Measurements from ENCODE around the gene ZNF667. TPM values are rescaled to one million over a fixed set of nuclear protein-coding genes. Genes with fewer than 3 reads are reported as not detected.

The ZNF667 gene
- polyA plus RNA-seq, 3 donors = 0.14 TPM; not detected in 2

- peaks cover 17% of the 10 kb centered on the region for H3K4me1 Mint-ChIP-seq
- Histone ChIP-seq H3K9me3 (replicated peaks in 1 of 2; ENCODE audit: control insufficient read depth in 1 of 2, insufficient read depth in 1 of 2, low read length in 2 of 2) (peaks cover 89 to 91% of the 10 kb centered on the region in 2 donors), H3K4me2 (replicated peaks; ENCODE audit: extremely low read depth, low read length, poor library complexity, severe bottlenecking) (no peak overlapping the region), H3K27ac (ENCODE audit: low read depth in 1 of 2, low read length in 2 of 2) (no peak overlapping the region), H3K9ac (ENCODE audit: insufficient read depth, low read length, poor library complexity, severe bottlenecking) (no peak overlapping the region), H3K4me3 (replicated peaks in 1 of 3; ENCODE audit: low read depth in 2 of 3, low read length in 3 of 3) (no peak overlapping the region), H3K4me1 (ENCODE audit: control insufficient read depth in 1 of 2, insufficient read depth in 2 of 2, low read length in 2 of 2) (peaks cover 11 to 17% of the 10 kb centered on the region in 2 donors), H2AFZ (ENCODE audit: insufficient read depth, low read depth, low read length, poor library complexity, severe bottlenecking) (no peak overlapping the region), H3K36me3 (replicated peaks in 1 of 2; ENCODE audit: control insufficient read depth in 1 of 2, insufficient read depth in 2 of 2, low read length in 2 of 2) (no peaks in the 10 kb centered on the region), H3K79me2 (ENCODE audit: insufficient read depth, low read length) (no peaks in the 10 kb centered on the region), H3K27me3 (ENCODE audit: control insufficient read depth in 2 of 2, insufficient read depth in 2 of 2, low read length in 2 of 2) (peaks cover 0 to 9% of the 10 kb centered on the region in 2 donors), H4K20me1 (ENCODE audit: insufficient read depth, low read length) (no peaks in the 10 kb centered on the region)
- no peak overlapping the region for H3K27ac Mint-ChIP-seq
- 97% methylated on average over 3 of the region's 3 CpGs for WGBS (ENCODE audit: insufficient coverage)
- H3K27me3 Mint-ChIP-seq (ENCODE audit: low read depth in 3 of 3) = peaks cover 15 to 23% (median 20%) of the 10 kb centered on the region in 3 donors
- H3K36me3 Mint-ChIP-seq = peaks cover 3 to 4% of the 10 kb centered on the region in 2 donors
- peaks cover 69 to 96% (median 90%) of the 10 kb centered on the region in 7 donors for H3K9me3 Mint-ChIP-seq
- no peak for TF ChIP-seq CTCF (IDR thresholded peaks at IDR 0.05)
- H3K4me3 Mint-ChIP-seq = no peak overlapping the region
- intact Hi-C loops (cut with micrococcal nuclease) = no loop called here
- no peak for DNase-seq
Observed at GRCh38 chr19:56474308-56474707, 2.8 kb downstream of the ZNF667 start.

GRCh38 chr19:56441206-56441792, 35.8 kb downstream of the ZNF667 start:
- intact Hi-C loops (cut with micrococcal nuclease) = no loop called here
- no peak overlapping the region for H3K9ac ChIP-seq (ENCODE audit: insufficient read depth, low read length, poor library complexity, severe bottlenecking)
- Mint-ChIP-seq H3K4me1 (no peaks in the 10 kb centered on the region), H3K9me3 (peaks cover 44 to 72% (median 64%) of the 10 kb centered on the region in 7 donors), H3K4me3 (no peak overlapping the region), H3K36me3 (no peaks in the 10 kb centered on the region), H3K27me3 (ENCODE audit: low read depth in 3 of 3) (peaks cover 0 to 2% (median 0%) of the 10 kb centered on the region in 3 donors), H3K27ac (no peak overlapping the region)
- H3K9me3 ChIP-seq (replicated peaks in 1 of 2; ENCODE audit: control insufficient read depth in 1 of 2, insufficient read depth in 1 of 2, low read length in 2 of 2) = peaks cover 29 to 86% of the 10 kb centered on the region in 2 donors
- H3K27me3 ChIP-seq (ENCODE audit: control insufficient read depth in 2 of 2, insufficient read depth in 2 of 2, low read length in 2 of 2) = no peaks in the 10 kb centered on the region
- DNase-seq = no peak
- no CpG with 5 or more reads among the region's 8 CpGs for WGBS (ENCODE audit: insufficient coverage)
- no peak overlapping the region for H3K27ac ChIP-seq (ENCODE audit: low read depth in 1 of 2, low read length in 2 of 2)
- no peaks in the 10 kb centered on the region for H3K79me2 ChIP-seq (ENCODE audit: insufficient read depth, low read length)
- no peak overlapping the region for H2AFZ ChIP-seq (ENCODE audit: insufficient read depth, low read depth, low read length, poor library complexity, severe bottlenecking)
- no peak overlapping the region for H3K4me2 ChIP-seq (replicated peaks; ENCODE audit: extremely low read depth, low read length, poor library complexity, severe bottlenecking)
- no peaks in the 10 kb centered on the region for H4K20me1 ChIP-seq (ENCODE audit: insufficient read depth, low read length)
- H3K4me1 ChIP-seq (ENCODE audit: control insufficient read depth in 1 of 2, insufficient read depth in 2 of 2, low read length in 2 of 2) = no peaks in the 10 kb centered on the region
- no peak for TF ChIP-seq CTCF (IDR thresholded peaks at IDR 0.05)
- no peaks in the 10 kb centered on the region for H3K36me3 ChIP-seq (replicated peaks in 1 of 2; ENCODE audit: control insufficient read depth in 1 of 2, insufficient read depth in 2 of 2, low read length in 2 of 2)
- peak overlapping the region in 1 of 3 experiments; percentile 5 for H3K4me3 ChIP-seq (replicated peaks in 1 of 3; ENCODE audit: low read depth in 2 of 3, low read length in 3 of 3)
